DMS 273 treated with DMSO at 0.1 percent for 48 hours (cell line): ENCODE measurements around the gene YDJC.
A peak's percentile ranks its signal among the peaks of the same experiment; 100 is the strongest.
"Not testable (repeated sequence)": the region's sequence is repeated elsewhere in the genome, so short reads cannot be mapped to it uniquely, and the experiment has no call there.

Experiments used
- DNase-seq: peaks from one replicate; lab custom pipeline; 2025; lab: John Stamatoyannopoulos, UW

YDJC gene, protein sequence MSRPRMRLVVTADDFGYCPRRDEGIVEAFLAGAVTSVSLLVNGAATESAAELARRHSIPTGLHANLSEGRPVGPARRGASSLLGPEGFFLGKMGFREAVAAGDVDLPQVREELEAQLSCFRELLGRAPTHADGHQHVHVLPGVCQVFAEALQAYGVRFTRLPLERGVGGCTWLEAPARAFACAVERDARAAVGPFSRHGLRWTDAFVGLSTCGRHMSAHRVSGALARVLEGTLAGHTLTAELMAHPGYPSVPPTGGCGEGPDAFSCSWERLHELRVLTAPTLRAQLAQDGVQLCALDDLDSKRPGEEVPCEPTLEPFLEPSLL

GRCh38 chr22:21629255-21630149 lies at the start of gene YDJC:
Gene YDJC, minus strand, starts transcription at chr22:21630022. Its CDS starts 8 bp downstream, at chr22:21630014.
- DNase-seq = peak; percentile 45

DNA sequence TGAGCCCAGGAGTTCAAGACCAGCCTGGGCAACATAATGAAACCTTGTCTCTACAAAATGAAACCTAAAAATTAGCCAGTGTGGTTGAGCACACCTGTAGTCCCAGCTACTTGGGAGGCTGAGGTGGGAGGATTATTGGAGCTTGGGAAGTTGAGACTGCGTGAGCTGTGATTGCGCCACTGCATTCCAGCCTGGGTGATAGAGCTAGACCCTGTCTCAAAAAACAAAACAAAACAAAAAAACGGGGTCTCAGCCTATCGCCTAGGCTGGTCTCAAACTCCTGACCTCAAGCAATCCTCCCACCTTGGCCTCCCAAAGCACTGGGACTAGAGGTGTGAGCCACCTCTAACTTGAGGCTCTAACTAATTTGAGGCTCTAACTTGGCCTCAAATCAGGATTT lies 49.6 kb upstream of the YDJC start:
- DNase-seq = no peak

- DNase-seq = not testable (repeated sequence)
Observed at GRCh38 chr22:21678842-21679241, 49.0 kb upstream of the YDJC start.

- no peak for DNase-seq
Observed at GRCh38 chr22:21677606-21678443, 48.0 kb upstream of the YDJC start.

- DNase-seq = no peak
Observed at GRCh38 chr22:21674638-21675245, 44.9 kb upstream of the YDJC start.

GRCh38 chr22:21673534-21674321 lies 43.9 kb upstream of the YDJC start:
- DNase-seq = no peak

DNA sequence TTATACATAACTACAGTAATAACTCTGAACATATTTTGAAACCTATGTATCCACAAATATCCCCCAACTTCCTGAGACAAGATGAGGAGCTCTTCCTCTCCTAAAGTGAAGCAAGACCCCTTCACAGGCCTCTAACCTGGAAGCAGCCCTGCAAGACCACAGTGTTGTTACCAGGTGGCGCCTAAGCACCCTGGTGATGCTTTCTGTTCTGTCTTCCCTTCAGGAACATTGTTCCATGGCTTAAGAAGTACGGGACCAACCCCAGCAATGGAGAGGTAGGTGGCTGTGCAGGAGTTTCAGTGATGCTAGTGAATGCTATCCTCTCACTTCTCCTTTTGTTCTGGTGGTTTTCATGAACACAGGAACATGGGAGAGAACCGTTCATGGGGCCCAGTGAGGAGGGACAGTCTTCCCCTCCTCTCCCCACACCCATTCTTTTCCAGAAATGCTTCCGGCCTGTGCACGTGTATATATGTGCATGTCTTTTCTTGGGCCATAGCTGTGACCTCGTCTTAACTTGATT lies 42.3 kb upstream of the YDJC start:
- no peak for DNase-seq

- DNase-seq = no peak
Observed at GRCh38 chr22:21669026-21669425, 39.2 kb upstream of the YDJC start.

- no peak for DNase-seq
Observed at GRCh38 chr22:21666786-21667185, 37.0 kb upstream of the YDJC start.

GRCh38 chr22:21665047-21665851 lies 35.4 kb upstream of the YDJC start:
- DNase-seq = no peak

DNA sequence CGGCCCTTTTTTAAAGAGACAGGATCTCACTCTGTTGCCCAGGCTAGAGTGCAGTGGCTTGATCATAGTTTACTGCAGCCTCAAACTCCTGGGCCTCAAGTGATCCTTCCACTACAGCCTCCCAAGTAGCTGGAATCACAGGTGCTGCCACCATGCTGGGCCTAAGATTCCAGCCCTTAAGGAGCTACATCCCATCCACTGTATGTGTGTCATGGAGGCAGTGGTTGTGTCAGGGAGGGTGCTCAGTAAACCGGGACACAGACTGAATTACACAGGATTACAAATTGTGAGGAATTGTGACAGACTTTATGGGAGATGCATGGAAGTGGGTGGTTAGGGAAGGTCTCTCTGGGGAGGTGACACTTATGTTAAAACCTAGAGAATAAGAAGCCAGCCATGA lies 33.9 kb upstream of the YDJC start:
- DNase-seq = no peak

GRCh38 chr22:21661991-21662390 lies 32.2 kb upstream of the YDJC start:
- DNase-seq = no peak

- DNase-seq = no peak
Observed at GRCh38 chr22:21660904-21661303, 31.1 kb upstream of the YDJC start.

DNA sequence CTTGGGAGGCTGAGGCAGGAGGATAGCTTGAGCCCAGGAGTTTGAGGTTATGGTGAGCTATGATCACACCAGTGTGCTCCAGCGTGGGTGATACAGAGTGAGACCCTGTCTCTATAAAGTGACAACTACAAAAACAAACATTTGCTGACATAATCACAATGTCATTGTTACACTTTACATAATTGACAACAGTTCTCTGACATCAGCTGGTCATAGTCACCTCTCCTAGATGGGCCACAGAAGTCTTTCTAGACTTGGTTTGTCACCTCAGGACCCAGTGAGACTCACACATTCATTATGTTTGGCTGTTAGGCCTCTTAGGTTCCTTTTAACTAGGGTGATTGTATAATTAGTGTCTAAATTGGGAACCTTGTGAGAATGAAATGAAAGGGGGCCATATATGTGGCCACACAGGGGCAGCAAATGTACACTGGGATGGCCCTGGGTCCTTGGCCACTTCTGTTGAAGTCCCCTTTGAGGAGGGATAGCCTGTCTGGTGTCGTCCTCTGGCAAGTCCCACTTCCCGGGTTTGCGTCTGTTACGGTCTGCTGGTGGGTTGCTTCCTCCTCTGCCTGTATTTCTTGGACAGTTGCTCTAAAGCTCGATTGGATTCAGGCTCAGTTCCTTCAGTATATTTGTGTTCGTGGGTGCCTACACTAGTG lies 30.2 kb upstream of the YDJC start:
- no peak for DNase-seq

- DNase-seq = no peak
Observed at GRCh38 chr22:21657360-21658032, 27.7 kb upstream of the YDJC start.

DNA sequence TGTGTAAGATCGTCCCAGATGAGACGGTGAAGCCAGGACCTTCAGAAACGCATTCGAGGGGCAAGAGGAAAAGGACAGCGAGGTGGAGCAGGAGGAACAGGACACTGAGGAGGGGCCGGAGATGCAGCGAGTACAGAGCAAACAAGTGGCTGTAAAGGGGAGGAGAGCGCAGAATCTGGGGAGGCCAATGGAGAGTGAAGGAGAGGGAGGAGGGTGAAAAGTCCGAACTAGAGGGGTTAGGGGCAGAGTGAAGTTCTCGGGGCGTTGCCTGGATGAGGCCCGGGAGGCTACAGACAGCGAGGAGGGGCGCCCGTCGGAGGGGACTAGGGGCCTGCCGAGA lies 27.2 kb upstream of the YDJC start:
- no peak for DNase-seq

- no peak for DNase-seq
Observed at GRCh38 chr22:21652547-21653545, 23.0 kb upstream of the YDJC start.
